Measurements from ENCODE around the gene TRABD2A.
A peak's percentile ranks its signal among the peaks of the same experiment; 100 is the strongest.
"Not testable (repeated sequence)": the region's sequence is repeated elsewhere in the genome, so short reads cannot be mapped to it uniquely, and the experiment has no call there.

The TRABD2A gene, protein sequence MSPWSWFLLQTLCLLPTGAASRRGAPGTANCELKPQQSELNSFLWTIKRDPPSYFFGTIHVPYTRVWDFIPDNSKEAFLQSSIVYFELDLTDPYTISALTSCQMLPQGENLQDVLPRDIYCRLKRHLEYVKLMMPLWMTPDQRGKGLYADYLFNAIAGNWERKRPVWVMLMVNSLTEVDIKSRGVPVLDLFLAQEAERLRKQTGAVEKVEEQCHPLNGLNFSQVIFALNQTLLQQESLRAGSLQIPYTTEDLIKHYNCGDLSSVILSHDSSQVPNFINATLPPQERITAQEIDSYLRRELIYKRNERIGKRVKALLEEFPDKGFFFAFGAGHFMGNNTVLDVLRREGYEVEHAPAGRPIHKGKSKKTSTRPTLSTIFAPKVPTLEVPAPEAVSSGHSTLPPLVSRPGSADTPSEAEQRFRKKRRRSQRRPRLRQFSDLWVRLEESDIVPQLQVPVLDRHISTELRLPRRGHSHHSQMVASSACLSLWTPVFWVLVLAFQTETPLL

DNA sequence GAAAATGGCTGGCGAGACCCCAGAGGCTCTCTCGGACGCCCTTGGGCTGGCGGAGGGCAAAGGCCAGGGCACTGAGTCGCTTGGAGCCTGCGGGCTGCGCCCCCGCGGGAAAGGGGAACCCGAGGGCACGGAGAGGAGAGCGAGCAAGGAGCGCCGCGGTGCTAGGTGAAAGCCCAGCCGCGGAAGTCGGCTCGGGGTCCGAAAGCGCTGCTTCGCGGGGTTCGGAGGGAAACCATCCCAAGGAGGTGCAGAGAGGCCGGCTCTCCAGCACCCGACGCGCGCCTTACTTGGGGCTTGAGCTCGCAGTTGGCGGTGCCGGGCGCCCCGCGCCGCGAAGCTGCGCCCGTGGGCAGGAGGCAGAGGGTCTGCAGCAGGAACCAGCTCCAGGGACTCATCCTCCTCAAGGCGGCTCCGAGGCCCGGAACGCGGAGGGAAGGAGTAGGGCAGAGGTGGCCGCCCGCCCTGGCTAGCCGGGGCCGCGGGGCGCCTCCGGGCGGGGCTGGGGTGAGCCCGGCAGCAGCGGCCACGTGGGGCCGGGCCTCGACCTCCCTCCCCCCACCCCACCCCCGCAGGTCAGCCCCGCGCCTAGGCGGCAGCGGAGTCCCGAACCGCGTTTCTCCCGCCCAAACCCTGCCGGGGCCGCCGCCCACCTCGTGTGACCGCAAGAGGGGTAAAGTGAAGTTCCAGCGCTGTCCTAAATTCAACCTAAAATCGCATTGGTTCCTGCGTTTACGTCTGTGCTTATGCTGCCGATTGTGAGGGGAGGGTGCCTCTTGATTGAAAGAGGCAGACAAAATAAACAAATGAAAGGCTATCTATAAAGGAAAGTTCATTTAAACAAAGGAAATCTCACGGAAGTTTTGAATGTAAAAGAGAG lies at the start of gene TRABD2A:
Gene TRABD2A, minus strand, starts transcription at position 440 of the 877 bp plus-strand sequence. Its CDS starts 45 bp downstream, at position 395.
- DNase-seq: no peak

- DNase-seq: no peak
Observed at GRCh38 chr2:84927275-84927627, 46.4 kb upstream of the TRABD2A start.

DNA sequence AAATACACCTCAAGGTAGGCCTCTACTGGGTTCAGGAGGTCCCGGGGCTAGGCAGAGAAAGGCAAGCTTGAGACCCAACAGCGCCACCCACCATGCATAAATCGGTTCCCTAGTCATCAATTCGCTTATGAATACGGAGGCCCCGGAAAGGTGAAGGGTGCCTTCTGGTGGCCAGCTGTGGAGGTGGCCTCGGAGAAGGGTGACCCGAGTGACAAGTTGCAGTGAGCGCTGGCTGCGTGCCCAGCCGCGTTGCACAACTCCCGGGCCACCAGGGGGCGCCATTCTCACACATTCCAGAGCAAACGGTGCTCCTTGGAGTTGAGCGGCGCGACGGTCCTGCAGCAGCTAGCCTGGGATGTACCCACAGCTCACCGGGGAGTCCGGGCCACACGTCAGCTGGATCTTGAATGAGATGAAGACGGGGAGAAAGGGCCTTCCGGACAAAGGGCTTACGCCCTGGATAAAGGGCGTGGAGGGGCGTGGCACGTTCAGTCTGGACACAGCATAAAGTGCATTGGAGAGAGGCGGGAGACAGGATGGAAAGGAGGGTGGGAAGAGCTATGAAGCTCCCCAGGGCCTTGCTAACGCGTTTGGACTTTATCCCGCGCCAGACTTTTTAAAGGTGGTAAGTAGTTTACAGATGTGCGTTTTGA lies 45.0 kb upstream of the TRABD2A start:
- DNase-seq: no peak

DNA sequence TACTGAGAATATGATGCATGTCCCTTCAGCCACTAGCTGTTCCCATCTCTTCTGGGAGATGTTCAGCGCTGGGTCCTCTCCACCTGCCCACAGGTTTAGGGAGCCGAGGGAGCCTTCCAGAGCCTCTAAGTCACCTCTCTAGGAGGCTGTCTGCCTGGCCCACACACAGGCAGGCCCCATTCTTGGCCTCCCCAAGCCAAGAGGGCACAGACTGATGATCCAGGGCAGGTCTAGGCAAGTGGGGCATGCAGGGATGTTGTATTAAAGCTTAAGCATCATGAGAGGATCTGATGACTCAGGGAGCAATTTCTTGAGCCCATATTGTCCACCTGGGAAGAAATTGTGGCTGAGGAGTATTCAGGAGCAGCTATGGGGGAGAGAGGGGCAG lies 44.4 kb upstream of the TRABD2A start:
- DNase-seq: no peak

GRCh38 chr2:84924173-84925106 lies 43.6 kb upstream of the TRABD2A start:
- no peak for DNase-seq

GRCh38 chr2:84923009-84923408 lies 42.1 kb upstream of the TRABD2A start:
- no peak for DNase-seq

- peak; percentile 49 for DNase-seq
Observed at GRCh38 chr2:84919885-84920580, 39.1 kb upstream of the TRABD2A start.

DNA sequence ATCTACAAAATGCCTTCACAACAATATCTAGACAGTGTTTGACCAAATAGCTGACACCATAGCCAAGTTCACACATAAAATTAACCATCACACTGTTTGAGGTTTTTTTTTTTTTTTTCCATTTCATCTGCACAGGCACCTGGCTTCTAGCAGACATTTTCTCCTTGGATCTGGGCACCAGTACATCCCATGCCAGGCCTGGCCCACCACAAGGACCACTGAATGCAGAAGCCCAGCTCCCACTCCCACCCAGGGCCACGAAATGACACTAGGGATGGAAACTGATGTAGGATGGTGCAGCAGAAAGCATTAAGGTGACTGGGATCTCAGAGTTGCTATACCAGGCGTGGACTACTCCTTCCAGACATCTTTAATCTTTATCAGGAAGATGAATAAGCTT lies 37.5 kb upstream of the TRABD2A start:
- DNase-seq: no peak

- DNase-seq: not testable (repeated sequence)
Observed at GRCh38 chr2:84917821-84918220, 36.9 kb upstream of the TRABD2A start.

DNA sequence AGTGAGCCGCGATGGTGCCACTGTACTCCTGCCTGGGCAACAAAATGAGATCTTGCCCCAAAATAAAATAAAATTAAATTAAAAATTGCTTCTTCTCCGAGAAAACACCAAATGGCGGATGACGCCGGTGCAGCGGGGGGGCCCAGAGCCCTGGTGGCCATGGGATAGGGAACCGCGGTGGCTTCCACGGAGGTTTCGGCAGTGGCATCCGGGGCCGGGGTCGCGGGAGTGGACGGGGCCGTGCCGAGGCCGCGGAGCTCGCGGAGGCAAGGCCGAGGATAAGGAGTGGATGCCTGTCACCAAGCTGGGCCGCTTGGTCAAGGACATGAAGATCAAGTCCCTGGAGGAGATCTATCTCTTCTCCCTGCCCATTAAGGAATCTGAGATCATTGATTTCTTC lies 34.8 kb upstream of the TRABD2A start:
- DNase-seq: not testable (repeated sequence)

- no peak for DNase-seq
Observed at GRCh38 chr2:84914334-84914733, 33.5 kb upstream of the TRABD2A start.

- DNase-seq: no peak
Observed at GRCh38 chr2:84912984-84913383, 32.1 kb upstream of the TRABD2A start.

- DNase-seq: no peak
Observed at GRCh38 chr2:84911135-84911678, 30.3 kb upstream of the TRABD2A start.

GRCh38 chr2:84908948-84909713 lies 28.2 kb upstream of the TRABD2A start:
- no peak for DNase-seq

GRCh38 chr2:84906900-84907714 lies 26.2 kb upstream of the TRABD2A start:
- DNase-seq: peak; percentile 57

GRCh38 chr2:84906108-84906899 lies 25.4 kb upstream of the TRABD2A start:
- DNase-seq: no peak

DNA sequence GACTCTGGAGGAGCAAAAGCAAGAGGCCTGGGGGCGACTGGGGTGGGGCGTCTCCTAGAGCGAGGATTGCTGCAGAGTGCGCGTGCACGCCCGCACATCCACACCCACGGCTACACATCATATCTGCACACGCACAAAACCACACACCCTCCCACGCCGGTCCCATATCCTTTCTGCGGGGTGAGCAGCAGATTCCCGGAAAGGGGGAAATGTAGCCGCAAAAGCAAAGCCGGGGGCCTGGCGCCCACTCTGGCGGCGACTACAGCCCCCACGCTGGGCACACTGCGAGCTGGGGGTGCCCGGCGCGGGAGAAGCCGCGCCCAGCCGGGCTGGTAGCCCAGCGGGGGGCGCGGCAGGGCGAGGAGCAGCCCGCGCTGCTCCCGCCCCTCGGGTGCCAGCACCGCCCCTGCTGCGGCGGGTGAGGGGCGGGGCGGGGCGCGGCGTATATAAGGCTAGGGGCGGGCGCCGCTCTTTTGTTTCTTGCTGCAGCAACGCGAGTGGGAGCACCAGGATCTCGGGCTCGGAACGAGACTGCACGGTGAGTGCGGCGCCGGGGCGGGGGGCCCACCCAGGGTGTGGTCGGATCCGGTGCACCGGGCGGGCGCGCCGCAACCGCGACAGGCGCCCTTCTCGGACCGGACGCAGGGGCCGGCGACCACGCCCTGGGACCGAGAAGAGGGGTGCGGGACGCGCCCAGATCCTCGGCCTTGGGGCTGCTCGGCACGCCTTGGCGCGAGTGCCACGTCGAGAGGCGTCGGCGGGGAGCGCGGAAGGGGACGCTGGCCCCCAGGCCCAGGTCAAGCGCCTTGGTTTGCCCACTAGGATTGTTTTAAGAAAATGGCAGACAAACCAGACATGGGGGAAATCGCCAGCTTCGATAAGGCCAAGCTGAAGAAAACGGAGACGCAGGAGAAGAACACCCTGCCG lies 24.6 kb upstream of the TRABD2A start, which contains the start of gene TMSB10:
Gene TMSB10, plus strand, starts transcription at position 476 of the 927 bp plus-strand sequence.
- peak; percentile 76 for DNase-seq

Measured in 8988T (cell line).